HG02763 (cell line): Measurements from ENCODE around the gene PACRG.

Experiments
- ATAC-seq: cut with Tn5 transposase; IDR thresholded peaks from one replicate; pipeline ENCODE4 v1.9.1; 2021; ENCODE audit warnings: mild to moderate bottlenecking, moderate library complexity; ENCODE audit not compliant: unreplicated experiment

PACRG gene

DNA sequence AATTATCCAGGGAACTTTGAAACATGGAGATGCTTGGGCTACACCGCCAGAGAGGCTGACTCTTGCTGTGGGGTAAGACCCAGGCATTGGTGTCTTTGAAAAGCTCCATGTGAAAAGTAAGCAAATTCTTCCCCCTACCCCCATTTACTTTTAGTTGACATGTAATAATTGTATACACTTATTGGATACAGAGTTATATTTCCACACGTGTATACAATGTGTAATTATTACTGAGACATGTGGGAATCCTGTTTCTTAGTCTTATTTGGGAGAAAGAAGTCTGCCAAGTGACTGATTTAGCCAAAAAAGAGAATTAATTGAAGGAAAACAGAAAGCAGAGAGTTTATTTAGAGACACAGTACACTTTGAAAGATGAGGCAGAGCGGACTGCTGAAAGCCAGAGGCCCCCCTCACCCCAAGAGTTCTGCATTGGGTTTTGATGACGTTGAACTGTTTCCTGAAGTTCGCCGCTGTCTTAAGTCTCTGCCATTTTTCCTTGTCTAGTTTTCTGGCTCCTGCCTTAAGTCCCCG, 193.8 kb downstream of the PACRG start:
- no peak for ATAC-seq

DNA sequence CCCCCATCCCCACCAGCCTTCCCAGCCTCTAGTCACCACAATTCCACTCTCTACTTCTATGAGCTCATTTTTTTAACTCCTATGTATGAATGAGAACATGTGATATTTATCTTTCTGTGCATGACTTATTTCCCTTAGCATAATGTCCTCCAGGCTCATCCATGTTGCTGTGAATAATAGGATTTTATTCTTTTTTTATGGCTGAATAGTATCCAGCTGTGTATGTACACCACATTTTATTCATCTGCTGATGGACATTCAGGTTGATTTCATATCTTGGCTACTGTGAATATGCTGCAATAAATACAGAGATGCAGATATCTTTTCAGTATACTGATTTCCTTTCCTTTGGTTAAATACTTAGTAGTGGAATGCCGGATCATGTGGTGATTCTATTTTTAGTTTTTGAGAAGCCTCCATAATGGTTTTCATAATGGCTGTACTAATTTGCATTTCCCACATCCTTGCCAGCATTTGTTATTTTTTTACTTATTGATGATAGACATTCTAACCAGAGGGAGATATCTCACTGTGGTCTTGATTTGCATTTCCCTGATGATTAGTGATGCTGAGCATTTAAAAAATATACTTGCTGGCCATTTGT, 194.9 kb downstream of the PACRG start:
- ATAC-seq: no peak

DNA sequence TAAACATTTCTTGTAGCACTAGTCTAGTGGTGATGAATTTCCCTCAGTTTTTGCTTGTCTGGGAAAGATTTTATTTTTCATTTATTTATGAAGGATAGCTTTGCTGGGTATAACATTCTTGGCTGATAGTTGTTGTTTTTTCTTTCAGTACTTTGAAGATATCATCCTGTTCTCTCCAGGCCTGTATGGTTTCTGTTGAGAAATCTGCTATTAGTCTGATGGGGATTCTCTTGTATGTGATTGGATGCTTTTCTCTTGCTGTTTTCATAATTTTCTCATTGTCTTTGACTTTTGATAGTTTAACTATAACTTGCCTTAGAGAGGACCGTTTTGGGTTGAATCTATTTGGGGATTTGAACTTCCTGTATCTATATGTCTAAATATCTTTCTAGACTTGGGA, 207.1 kb downstream of the PACRG start:
- ATAC-seq: no peak

DNA sequence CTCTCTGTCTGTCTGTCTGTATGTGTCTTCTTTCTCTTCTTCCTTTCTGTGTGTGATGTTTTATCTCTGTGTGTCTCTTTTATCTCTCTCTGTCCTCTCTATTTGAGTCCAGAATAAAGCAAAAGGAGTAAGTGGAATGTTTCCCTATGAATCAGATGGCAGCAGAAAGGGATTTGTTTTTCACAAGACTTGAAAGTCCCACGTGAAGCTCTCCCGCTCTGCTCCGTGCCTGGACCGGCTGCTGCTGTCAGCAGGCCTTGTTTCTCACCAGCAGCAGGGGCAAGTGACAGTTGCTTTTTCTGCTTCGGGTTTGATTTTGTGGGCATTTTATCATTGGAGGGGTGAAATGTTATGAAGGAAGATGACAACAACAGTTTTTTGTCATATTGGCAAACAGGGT, 212.7 kb downstream of the PACRG start:
- ATAC-seq: no peak

DNA sequence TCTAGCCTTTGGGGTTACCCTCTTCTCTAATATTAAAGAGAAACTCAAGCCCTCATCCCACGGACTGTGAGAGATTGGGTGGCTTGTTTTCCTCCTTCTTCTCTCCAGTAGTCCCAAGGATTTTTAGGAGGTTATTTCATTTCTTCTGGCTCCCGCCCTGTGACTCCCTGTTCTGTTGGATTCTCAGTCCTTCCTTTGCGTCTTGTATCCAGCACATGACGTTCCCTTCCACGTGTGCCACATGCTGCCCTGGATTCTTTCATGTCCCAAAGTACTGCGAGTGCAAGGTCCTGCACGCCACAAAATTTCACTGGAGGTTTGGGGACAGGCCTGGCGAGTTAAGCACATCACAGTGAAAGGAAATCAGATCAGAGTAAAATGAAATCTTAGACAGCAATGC, 213.4 kb downstream of the PACRG start:
- no peak for ATAC-seq

DNA sequence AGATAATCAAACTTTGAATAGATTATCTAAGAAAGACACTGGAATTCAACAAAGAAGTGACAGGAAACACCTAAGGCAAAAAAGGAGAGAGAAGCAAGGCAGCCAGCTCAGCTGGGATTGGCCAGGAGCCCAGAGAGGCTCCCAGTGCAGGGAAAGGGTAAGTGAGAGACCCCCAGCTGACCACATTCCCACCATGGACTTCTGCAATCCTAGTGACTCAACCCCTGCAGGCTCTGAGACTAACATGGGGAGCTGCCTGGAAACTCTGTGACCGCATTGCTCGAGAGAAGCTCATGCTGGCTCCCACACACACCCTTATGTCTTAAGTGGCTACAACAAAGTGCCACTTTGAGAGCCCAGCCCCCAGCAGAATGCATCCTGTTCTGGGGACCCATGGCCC, 215.1 kb downstream of the PACRG start:
- ATAC-seq: no peak

DNA sequence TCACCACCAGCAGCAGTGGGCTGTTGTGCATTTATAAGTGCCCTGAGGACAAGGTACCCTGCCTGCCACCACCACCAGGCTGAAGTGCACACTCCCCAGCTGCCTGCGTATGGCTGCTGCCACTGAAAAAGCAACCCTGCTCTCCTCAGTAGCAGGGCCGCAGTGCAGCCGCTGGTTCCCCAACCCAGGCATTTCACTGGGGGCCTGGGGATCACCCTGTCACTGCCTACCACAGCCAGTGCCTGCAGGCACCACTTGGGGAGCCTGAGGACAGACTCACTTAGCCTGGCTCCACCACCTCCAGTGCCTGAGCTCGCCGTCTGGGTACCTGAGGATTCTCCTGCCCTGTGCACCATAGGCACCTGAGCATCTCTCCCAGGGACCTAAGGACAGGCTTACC, 215.6 kb downstream of the PACRG start:
- no peak for ATAC-seq

DNA sequence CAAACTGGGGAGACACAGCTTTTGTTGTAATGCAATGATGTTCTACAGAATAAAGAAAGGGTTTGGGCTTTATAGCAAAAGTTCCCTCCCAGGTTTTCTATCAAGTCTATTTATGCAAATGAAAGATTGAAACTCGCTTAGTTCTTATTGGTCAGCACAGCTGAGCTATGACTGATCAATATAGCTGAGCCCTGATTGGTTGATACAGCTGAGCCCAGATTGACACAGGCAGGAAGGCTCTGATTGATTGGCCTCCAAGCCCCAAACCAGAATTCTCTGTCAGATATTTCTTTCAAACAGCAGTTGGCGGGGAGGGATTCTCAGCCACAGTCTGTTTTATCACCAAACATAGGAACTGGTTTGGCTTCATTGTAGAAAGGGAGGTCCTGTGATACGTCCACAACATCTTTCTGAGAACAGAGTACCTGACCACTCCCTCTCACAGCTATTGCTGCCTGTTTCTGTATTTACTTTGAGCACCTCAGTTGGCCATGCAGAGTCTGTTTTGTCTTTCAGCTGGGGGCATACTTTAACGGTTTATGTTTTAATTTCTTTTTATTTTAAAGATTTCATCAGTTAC, 223.5 kb downstream of the PACRG start:
- no peak for ATAC-seq

DNA sequence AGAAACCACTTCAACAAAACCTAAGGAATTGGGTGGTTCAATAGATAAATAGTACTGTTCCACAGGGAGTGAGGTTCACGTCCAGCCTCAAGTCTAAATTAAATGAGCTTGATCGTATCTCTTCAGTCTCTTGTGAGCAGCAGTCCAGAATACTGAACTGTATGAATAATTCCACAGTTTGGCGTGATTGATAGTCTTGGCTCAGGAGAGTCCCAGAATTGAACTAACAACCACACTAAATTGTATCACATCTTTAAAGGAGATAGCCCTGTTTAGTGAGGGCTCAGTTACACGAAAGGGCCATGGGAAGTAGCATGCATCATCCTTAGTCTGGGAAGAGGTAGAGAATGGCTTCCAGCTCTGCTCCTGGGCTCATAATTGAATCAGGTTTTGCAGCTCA, 224.6 kb downstream of the PACRG start:
- no peak for ATAC-seq

DNA sequence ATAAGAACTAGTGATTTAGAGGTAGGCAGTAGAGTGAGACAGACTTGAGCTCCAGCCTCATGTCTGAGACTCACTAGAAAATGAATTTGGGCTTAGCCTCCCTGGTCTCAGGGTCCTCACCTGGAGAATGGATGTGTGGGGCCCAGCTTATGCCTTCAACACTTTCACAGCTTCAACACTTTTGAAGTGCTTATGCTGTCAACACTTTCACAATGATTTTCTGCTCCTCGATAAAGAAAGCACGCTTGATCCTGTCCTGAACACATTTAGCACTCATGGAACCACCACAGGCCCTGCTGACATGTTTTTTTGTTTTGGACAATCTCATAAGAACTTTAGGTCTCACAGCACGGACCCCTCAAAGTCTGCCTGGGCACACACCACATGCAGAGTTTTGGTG, 229.3 kb downstream of the PACRG start:
- ATAC-seq: no peak

DNA sequence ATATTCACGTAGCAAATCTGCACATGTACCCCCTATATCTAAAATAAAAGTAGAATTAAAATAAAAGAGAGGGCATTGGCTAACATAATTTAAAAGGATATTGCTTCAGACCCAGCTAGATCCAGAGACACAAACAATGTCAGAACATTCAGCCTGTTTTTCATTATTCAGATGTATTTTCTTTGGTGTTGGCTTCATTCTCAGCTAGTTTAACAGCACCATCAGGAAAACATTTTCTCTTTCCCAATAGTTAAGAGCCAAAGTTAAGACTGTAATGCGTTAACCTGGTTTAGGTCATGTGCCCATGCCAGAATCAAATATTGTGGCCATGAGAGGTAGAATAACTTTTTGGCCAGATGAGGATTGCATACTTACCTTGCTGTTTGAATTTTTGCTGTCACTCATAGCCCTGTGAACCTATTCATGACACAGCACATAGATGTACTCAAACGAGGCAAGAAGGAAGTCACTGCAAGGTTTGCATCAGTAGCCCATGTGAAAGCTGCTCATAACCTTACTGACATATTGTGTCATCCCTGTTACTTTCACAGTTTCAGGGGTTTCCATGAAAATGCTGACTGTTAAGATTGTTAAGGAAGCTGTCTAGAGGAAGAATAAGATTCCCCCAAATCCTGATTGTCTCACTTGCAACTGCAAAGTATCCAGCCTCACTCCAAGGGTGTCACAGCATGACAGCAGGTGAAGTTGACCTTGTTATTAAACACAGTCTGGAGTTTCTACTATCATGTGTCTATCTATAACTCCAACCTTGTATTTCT, 233.1 kb downstream of the PACRG start:
- no peak for ATAC-seq

DNA sequence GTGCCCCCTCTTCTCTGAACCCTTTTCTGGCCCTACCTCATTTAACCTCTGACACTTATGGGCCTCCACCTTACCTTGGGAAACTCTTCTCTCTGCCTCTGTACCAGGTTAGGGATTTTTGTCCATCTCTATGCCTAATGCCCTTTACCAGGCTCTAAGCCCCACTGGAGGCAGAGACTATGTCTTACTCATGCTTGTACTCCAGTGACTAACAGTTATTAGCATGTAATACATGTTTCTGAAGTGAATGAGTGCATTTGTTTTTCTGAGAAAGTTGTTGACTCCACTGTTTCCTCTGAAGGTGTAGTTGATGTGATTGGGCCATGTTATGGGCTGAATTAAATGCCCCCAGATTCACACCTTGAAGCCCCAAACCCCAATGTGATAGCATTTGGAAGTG, 234.3 kb downstream of the PACRG start:
- ATAC-seq: no peak

DNA sequence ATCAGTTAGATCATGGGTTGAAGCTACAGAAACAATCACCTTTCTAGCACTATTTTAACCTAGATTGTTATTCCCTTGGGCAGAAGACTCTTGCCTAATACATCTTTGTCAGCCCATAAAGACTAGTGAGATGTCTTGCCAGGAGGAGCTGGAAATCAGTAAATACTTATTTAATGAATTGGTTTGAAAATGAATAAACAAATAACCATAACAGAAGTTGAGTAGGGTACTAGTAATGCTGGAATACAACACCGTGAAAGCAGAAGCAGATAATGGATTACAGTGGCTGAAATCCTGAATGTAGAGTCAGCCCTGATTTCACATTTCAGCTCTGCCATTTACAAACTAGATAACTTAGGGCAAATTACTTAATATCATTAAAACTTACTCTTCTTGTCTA, 236.1 kb downstream of the PACRG start:
- no peak for ATAC-seq

DNA sequence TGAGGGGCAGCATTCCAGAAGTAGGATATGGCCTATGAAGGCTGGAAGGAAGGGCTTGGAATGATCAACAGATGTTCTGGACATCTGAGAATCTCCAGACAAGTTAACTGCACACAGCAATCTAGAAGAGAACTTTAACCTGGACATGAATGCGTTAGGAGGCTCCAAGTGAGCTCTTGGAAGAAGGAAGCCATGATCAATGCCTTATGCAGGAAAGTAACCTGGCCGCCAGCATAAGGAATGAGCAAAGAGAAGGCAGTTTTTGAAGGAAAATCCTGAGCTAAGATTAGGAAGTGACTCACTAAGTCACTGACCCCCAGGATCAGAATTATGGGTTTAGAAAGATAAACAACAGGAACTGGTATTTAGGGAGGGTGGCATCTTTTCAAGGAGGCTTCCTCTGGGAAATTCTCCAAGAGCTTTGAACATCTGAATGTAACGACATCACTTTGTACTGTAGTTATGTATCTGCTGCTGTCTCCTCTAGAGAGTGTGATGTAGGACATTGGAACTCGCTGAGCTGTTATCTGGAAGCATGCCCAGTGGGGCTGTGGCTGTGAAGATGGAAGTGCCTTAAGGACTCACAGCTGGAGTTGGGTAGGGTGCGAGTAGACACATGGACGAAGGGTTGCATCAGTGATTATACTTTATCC, 236.8 kb downstream of the PACRG start:
- no peak for ATAC-seq

DNA sequence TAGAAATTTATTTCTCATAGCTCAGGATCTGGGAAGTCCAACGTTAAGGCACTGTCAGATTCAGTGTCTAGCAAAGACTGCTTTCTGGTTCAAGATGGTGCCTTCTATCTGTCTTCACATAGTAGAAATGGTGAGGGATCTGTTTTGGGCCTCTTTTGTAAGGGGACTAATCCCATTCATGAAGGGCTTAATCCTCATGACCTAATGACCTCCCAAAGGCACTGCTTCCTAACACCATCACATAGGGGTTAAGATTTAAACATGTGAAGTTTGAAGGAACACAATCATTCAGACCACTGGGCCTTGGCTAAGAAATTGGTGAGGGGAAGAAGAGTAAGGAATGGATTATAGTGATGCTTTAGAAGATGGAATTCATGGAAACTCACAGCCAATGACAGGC, 237.6 kb downstream of the PACRG start:
- no peak for ATAC-seq

DNA sequence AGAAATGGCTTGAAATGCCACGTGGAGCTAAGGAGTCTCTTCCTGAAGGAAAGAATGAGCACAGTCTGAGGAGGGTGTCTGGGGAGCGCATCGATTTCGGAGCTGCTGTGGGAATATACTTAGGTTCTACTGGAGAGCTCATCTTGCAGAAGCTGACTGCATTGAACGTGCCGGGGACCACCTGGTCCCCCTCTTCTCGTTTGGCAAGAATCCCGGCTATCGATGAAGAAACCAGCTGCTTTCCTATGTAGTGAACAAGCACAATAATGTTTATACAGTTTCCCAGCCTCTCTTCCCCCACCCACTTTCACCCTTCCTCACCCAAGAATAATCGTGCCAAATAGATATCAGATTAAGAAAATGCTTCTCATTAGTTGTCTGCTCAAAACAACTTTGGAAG, 242.5 kb downstream of the PACRG start:
- ATAC-seq: no peak

DNA sequence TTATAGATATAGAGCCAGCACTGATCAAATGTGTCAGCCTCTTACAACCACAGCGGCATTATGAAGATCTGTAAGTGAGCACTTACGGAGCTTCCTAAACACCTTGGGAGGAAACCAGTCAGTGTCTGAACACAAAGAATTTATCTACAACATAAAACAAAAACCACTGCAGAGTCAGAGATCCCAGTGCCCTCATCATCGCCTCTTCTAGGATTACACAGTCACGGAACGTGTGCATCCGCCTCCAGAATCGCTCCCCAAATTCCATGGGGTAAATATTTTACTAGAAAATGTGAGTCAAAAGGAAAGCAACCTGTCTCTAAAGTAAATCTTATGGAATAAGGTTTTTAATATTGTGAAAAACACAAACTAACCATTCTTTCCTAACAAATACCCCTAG, 243.6 kb downstream of the PACRG start:
- no peak for ATAC-seq

DNA sequence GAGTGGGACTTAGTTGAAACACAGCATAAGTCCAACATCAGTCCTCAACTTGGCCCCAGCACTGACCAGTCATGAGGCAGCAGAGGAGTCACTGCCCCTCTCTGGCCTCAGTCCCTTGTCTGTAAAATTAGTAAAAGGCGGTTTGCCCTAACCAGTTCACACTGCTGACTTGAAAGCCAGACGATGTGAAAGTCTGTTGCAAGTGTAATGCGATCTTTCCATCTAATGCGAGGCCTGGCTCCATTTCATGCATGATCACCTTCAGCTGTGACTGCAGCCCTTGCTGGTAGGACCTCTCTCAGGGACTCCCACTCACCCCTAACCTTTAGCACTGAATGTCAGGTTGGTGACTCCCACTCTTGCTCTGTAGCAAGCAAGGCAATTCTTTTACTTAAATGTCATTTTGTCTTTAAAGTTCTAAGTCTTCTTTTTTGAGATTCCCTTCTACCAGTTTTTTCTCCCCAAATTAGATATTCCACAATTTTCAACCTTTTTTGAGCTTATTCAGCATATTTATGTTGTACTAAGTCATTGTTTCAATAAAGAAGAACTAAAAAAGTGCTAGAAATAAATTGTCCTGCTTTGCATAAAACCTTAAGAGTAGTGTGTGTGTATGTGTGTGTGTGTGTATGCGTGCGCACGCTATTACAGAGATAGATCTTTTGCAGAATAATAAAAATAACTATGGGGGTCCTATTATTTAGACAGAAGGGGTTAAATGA, 245.5 kb downstream of the PACRG start:
- no peak for ATAC-seq

DNA sequence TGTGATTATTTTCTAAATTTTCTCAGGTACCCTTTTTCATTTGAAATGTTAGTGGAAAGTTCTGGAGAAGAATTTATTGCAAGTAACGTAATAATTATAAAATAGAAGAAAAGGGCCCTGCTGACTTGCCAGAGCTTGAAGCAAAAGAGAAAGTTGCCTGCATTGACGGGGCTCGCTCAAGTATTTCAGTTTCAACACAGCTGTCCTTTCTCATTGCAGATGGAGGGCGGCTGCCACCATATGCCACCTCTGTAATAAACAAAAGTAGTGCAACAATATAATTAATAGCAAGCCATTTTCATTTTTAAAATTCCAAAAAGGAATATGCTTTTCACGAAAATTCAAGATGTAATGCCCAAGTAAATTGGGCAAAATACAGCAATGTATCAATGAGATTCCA, 246.2 kb downstream of the PACRG start:
- ATAC-seq: no peak

DNA sequence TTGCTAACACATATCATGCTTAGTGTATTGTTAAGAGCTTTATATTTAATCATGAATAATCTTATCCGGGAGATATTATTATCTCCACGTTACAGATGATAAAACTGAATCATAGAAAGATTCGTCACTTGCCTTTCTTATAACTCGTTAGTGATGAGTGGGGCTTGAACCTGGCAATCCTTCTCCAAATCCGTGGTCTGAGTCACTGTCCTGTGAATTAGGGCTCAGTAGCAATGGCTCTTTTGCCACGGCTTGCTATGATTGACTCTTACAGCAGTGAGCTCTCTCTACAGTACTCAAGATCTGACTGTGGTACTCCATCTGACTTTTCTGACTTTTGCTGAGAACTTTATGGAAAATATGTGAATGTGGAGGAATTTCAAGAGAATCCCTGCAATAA, 246.9 kb downstream of the PACRG start:
- ATAC-seq: no peak

DNA sequence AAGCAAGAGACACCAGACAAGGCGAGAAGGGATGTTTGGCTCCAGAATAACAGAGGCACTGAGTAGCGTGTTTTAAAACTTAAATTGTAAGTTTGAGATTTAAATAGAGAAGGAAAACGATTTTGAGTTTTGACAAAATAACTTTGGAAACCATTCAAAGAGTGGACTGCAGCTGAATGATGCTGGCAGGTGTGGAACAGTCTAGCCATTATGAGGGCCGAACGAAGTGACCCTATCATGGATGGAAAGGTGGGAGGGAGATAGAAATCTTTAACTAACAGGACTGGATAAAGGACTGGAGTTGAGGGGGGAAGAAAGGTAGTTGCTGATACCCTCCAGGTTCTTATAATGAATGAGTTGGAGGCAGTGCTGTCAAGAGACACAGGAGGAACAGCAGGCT, 248.4 kb downstream of the PACRG start:
- ATAC-seq: no peak
